GM18508 (cell line): ENCODE results near the gene NDUFAF7.
A peak's percentile ranks its signal among the peaks of the same experiment; 100 is the strongest.
"Not testable (repeated sequence)": the region's sequence is repeated elsewhere in the genome, so short reads cannot be mapped to it uniquely, and the experiment has no call there.

Experiments
- ATAC-seq: cut with Tn5 transposase; IDR thresholded peaks from one replicate; pipeline ENCODE4 v1.9.1; 2021; ENCODE audit warnings: moderate number of reproducible peaks; ENCODE audit not compliant: insufficient read depth, unreplicated experiment

The NDUFAF7 gene, protein sequence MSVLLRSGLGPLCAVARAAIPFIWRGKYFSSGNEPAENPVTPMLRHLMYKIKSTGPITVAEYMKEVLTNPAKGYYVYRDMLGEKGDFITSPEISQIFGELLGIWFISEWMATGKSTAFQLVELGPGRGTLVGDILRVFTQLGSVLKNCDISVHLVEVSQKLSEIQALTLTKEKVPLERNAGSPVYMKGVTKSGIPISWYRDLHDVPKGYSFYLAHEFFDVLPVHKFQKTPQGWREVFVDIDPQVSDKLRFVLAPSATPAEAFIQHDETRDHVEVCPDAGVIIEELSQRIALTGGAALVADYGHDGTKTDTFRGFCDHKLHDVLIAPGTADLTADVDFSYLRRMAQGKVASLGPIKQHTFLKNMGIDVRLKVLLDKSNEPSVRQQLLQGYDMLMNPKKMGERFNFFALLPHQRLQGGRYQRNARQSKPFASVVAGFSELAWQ

DNA sequence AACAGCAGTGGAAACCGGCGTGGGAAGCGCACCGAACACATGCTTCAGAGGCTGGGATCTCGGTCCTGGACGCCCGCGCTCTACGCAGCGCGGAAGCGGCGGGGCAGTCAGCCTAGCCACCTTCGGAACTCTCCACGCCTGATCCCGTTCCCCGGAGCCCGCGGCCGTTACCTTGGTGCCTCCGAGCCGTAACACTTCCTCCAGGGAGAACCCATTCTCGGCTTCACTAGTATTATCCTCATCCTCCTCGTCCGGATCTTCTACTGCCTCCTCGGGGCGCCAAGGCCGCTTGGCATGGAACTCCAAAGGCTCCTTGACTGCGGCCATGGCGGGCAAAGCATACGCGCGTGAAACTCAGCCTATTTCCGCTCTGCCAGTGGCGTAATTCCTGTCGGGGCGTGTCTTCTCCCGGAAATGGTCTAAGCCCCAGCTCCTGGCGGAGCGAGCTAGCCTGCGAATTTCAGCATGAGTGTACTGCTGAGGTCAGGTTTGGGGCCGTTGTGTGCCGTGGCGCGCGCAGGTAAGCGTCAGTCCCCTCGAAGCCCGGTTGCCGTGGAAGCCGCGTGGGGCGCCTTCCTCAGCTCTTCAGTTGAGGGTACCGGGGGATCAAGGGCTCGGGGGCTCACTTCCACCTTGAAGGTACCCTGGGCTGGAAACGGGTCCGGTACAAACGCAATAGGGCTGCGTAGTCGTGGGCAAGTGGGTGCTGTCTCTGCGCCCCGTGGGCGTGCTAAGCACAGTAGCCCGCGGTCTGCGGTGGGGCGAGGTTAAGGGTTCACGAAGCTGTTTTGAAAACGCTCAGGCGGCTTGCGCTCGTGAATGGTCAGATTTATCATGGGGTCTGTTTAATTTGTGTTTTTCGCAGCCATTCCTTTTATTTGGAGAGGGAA, at the start of gene NDUFAF7, which contains the start of gene CEBPZ:
NDUFAF7 (plus strand) TSS at position 418 of the 890 bp plus-strand sequence; CDS start at position 466, 48 bp downstream.
CEBPZ (minus strand) TSS at position 356 of the 890 bp plus-strand sequence; CDS start at position 327, 29 bp downstream.
- peak; percentile 80 for ATAC-seq

- no peak for ATAC-seq
Observed at GRCh38 chr2:37181726-37182684, 49.5 kb upstream of the NDUFAF7 start.

DNA sequence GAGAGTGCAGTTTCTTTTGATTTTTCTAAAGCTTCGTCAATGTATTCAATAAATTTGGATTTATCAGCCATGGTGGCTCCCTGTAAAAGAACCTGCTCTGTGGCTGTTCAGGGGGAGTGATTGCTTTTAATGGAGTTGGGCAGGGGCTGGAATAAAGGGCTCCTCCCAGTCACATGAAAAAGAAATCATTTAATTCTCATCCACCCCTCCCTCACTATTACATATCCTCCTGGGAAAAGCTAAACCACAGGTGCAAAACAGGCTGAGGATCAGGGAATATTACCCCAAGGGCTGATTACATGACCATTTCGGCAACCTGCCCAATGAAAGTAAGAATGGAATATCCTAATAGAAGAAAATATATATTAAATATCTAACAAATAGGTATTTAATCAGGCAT, 42.9 kb upstream of the NDUFAF7 start, which contains the start of gene SULT6B1:
SULT6B1 (minus strand) TSS at position 101 of the 400 bp plus-strand sequence; CDS start at position 71, 30 bp downstream.
- no peak for ATAC-seq

DNA sequence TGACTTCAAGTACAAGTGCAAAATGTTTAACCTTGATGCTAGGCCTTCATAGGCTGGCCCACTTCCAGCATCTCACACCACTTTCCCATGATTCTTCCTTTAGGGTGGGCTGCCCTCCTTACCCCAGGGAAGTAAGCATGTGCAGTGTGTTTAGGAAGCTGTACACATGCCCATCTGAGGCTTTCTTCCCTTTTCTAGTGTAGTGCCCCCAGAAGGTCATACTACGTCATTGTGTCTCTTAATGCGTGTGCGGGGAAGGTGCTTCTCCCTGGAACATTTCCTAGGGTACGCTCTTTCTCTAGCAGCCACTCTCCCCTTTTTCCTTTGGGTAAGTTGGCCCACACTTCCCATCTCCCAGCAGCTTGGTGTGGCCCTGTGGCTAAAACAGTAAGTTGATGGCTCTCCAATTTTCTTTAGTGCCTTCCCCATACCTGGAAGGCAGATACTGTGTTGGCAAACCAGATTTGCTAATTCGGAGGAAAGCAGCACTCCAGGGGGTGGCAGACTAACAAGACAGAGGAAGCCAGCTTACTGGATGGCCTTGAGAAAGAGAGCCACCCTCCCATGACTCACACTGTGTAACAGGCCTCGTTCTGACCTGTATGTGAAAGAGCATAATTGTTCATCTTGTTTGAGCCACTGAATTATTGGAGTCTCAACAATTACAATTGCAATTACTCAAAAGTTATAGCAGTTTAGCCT, 41.9 kb upstream of the NDUFAF7 start:
- ATAC-seq: no peak

GRCh38 chr2:37190290-37190689, 41.2 kb upstream of the NDUFAF7 start:
- no peak for ATAC-seq

GRCh38 chr2:37191253-37191652, 40.2 kb upstream of the NDUFAF7 start:
- no peak for ATAC-seq

DNA sequence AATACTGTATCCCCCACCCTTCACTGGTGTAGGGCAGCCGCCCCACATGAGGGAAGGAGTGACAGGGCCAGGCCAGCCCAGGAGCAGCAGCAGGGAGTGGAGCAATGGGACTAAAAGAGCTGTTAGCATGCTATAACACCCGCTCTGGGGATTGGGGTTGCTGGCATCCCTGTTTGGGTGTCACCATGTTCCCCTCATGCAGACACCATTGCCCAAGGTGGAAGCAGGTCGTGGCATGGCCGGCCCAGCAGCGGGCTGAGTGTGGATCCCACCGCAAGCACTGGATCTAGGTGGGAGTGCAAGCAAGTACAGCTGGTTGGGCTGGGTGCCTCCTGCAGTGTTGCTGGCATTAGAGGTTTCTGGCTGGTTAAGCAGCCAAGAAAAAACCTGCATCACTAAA, 39.7 kb upstream of the NDUFAF7 start:
- ATAC-seq: no peak

DNA sequence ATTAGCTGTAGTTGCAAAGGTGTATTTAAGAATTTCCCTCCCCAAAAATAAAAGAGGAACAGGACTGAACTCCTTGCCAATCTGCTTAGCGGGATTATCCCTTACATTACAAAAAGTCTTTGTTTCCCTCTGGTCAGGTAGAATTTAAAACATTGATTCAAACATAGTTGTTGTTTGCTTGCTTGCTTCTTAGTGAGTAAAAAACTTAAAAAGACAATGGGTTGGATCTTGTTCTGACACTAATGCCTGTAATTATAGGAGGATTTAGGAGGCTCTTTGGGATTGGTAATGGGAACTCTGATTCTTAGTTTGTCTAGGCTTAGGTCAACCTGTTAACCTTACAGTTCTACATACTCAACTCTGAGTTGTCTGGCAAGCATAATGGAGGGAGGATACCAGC, 38.9 kb upstream of the NDUFAF7 start:
- ATAC-seq: no peak

- not testable (repeated sequence) for ATAC-seq
Observed at GRCh38 chr2:37195862-37196319, 35.6 kb upstream of the NDUFAF7 start.

GRCh38 chr2:37196320-37197195, 34.9 kb upstream of the NDUFAF7 start, which contains the start of gene CEBPZOS:
Gene CEBPZOS, plus strand, starts transcription at chr2:37196496. Its CDS starts 3,209 bp downstream, at chr2:37199705.
- ATAC-seq: peak; percentile 42

DNA sequence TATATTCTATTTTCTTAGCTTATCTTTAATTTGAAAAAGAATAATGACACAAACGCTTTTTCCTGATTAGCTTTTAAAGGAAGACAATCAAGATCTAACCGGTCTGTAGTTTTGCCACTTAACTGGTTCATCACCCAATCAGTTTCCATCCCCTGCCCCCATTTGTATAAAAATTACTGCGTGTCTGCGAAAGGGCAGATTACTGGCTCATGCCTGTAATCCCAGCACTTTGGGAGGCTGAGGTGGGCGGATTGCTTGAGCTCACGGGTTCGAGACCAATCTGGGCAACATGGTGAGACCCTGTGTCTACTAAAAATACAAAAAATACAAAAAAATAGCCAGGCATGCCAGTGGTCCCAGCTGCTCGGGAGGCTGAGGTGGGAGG, 32.8 kb upstream of the NDUFAF7 start:
- no peak for ATAC-seq

GRCh38 chr2:37201208-37201607, 30.2 kb upstream of the NDUFAF7 start:
- ATAC-seq: no peak

DNA sequence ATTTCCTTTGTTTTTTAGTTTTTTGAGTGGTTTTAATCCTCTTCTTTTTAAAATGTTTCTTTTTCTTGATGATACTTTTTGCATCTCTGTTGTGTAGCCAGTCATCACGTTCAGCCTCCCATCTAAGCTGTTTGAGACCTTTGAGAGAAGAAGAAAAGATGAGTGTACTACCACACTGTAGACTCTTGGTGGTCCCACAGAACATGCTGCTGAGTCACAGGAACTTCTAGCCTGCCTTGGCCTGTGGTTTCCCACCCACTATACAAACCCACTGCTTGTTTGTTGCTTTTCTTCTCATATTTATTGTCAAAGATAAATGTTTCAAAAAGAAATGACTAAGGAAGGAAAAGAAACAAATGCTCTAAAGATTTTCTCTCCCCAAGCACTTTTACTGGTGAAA, 29.7 kb upstream of the NDUFAF7 start:
- ATAC-seq: no peak

GRCh38 chr2:37203708-37204107, 27.8 kb upstream of the NDUFAF7 start:
- ATAC-seq: no peak

GRCh38 chr2:37205071-37205661, 26.3 kb upstream of the NDUFAF7 start:
- not testable (repeated sequence) for ATAC-seq

GRCh38 chr2:37205689-37206341, 25.6 kb upstream of the NDUFAF7 start:
- no peak for ATAC-seq

- not testable (repeated sequence) for ATAC-seq
Observed at GRCh38 chr2:37206760-37207159, 24.7 kb upstream of the NDUFAF7 start.
